Gastrocnemius medialis (tissue), 4 donors: ENCODE measurements around the gene SELENBP1. TPM values are rescaled to one million over a fixed set of nuclear protein-coding genes. Genes with fewer than 3 reads are reported as not detected.

Experiments
- ATAC-seq, 2 donors: fragments of 150-250 bp; one replicate each; pipeline ENCODE4 v1.9.1; 2016
- DNase-seq, 2 donors: peaks; one replicate each; pipeline ENCODE4 v3.0.0-alpha.2; 2019
- H3K27ac ChIP-seq, 4 donors: fragments of 200-600 bp; sonication (generic); 1 replicate in 1 of 4; 2 replicates in 3 of 4; pipeline ENCODE4 v1.5.1; 2016 to 2018; ENCODE audit warnings: mild to moderate bottlenecking in 2 of 4, moderate library complexity in 1 of 4
- H3K27me3 ChIP-seq, 3 donors: fragments of 200-600 bp; sonication (generic) in 2 of 3; 1 replicate in 1 of 3; 2 replicates in 2 of 3; pipeline versions ENCODE4 v1.5.1 to v1.6.0; 2016 to 2019; ENCODE audit warnings: mild to moderate bottlenecking in 1 of 3, moderate library complexity in 1 of 3
- H3K36me3 ChIP-seq, 2 donors: fragments of 200-600 bp; sonication (generic) in 1 of 2; one replicate each; pipeline ENCODE4 v1.5.1; 2017 to 2018
- H3K4me1 ChIP-seq, 2 donors: fragments of 200-600 bp; sonication (generic) in 1 of 2; one replicate each; pipeline ENCODE4 v1.5.1; 2016 to 2017; ENCODE audit warnings: mild to moderate bottlenecking in 2 of 2
- H3K4me3 ChIP-seq, 4 donors: fragments of 200-600 bp; sonication (generic) in 3 of 4; 1 replicate in 1 of 4; 2 replicates in 3 of 4; pipeline ENCODE4 v1.5.1; 2016 to 2019; ENCODE audit warnings: mild to moderate bottlenecking in 2 of 4
- H3K9me3 ChIP-seq, 3 donors: fragments of 200-600 bp; sonication (generic) in 2 of 3; 1 replicate in 1 of 3; 2 replicates in 2 of 3; pipeline ENCODE4 v1.5.1; 2016 to 2019
- POLR2A ChIP-seq, 2 donors: fragments of 450-650 bp; IDR thresholded peaks; one replicate each; pipeline ENCODE4 v1.6.1; 2017; ENCODE audit warnings: antibody characterized with exemption in 2 of 2, mild to moderate bottlenecking in 2 of 2, moderate library complexity in 2 of 2
- in situ Hi-C, 4 donors: fragments of 200-750 bp; cut with MboI; loops; one replicate each; pipeline versions ENCODE4 v1.15.0 to v1.8.0; 2017; ENCODE audit warnings: low sequenced_read_pairs in 4 of 4
- intact Hi-C: fragments of 100-400 bp; cut with DNase I; formaldehyde crosslinking; loops from one replicate; pipeline ENCODE4 v1.15.1; 2023; ENCODE audit warnings: low total_unique reads
- total RNA-seq, 4 donors: library from RNA; depleted of rRNA; stranded (reverse); fragments of >200 nt; gene quantifications; one replicate each; pipeline versions ENCODE4 v1.1.0 to v1.2.3, GENCODE V29; 2016
- TF ChIP-seq, protein P1 (sequence below), 5 experiments: fragments of 450-650 bp in 3 of 5; fragments of 200-600 bp in 2 of 5; sonication (generic) in 2 of 5; IDR thresholded peaks in 4 of 5; conservative IDR thresholded peaks in 1 of 5; 1 replicate in 4 of 5; 2 replicates in 1 of 5; pipeline ENCODE4 v1.5.1; 2016 to 2019; ENCODE audit warnings: antibody characterized with exemption in 5 of 5, mild to moderate bottlenecking in 3 of 5, moderate library complexity in 3 of 5

SELENBP1 gene
- total RNA-seq, 4 donors from 2014 or later = 30.9 to 70.2 (median 42.3) TPM

DNA sequence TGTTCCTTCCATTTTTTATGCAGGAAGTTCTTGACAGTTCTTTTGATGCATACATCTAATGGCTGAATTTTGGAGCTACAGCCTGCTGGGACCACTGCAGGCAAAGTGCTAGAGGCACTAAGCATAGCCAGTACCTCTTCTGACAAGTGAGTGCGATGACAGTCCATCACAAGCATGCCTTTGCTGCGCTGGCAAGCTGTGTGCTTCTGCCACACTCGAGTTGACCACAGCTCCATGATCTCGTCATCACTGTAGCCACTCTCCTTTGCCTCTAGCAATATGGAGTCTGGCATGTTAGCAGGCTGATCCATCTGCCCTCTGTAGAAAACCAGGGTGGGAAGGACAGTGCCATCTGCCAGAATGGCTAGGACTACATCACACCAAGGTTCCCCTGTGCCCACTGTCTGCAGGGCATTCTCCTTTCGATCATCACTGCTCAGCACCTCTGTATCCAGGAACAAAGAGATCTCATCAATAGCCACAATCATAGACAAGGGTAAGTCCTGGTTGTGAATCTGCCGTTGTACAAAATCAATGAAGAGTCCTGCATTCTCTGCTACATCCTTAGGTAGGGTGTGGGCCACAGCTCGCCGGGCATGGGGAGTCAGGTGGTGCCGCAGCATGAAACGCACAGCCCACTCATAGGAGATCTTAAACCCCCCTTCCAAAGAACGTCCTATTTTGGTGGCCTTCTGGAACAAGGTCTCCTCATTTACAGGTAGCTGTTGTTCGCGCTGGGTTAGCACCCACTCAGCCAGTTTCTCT, 32.9 kb upstream of the SELENBP1 start:
- no peak overlapping the region for H3K27ac ChIP-seq
- no peak overlapping the region for H3K4me3 ChIP-seq
- in situ Hi-C loops (no loop called here), intact Hi-C loops (no loop called here)
- peaks cover 10 to 14% of the 10 kb centered on the region in 2 donors for H3K4me1 ChIP-seq
- no peaks in the 10 kb centered on the region for H3K9me3 ChIP-seq
- TF ChIP-seq, protein P1, sequence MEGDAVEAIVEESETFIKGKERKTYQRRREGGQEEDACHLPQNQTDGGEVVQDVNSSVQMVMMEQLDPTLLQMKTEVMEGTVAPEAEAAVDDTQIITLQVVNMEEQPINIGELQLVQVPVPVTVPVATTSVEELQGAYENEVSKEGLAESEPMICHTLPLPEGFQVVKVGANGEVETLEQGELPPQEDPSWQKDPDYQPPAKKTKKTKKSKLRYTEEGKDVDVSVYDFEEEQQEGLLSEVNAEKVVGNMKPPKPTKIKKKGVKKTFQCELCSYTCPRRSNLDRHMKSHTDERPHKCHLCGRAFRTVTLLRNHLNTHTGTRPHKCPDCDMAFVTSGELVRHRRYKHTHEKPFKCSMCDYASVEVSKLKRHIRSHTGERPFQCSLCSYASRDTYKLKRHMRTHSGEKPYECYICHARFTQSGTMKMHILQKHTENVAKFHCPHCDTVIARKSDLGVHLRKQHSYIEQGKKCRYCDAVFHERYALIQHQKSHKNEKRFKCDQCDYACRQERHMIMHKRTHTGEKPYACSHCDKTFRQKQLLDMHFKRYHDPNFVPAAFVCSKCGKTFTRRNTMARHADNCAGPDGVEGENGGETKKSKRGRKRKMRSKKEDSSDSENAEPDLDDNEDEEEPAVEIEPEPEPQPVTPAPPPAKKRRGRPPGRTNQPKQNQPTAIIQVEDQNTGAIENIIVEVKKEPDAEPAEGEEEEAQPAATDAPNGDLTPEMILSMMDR (IDR thresholded peaks at IDR 0.05 in 4 of 5, conservative IDR thresholded peaks at IDR 0.05 in 1 of 5) = no peak
- no peak for TF ChIP-seq POLR2A (IDR thresholded peaks at IDR 0.05)
- H3K27me3 ChIP-seq = no peaks in the 10 kb centered on the region
- no peak for DNase-seq
- no peak for ATAC-seq
- H3K36me3 ChIP-seq = peaks cover 4 to 88% of the 10 kb centered on the region in 2 donors

DNA sequence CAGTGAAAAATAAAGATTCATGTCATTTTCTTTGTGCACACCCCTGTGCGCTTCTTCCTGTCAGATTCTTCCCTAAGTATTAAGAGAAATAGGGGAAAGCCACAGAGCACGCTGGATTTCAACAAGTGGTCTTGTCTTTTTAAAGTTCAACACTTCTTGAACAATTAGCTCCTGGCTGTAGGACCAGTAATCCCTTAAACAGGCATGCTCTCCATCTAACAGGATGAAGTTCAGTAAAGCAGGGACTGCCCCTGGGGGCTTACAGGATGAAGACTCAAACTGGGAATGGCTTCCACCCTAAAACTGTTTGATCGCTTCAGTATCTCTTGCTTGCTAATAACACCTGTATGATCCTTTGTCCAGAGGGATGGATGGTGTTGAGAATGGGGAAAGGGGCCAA, 31.1 kb upstream of the SELENBP1 start:
- in situ Hi-C loops = no loop called here
- peaks cover 13 to 17% of the 10 kb centered on the region in 2 donors for H3K4me1 ChIP-seq
- DNase-seq (no peak), ATAC-seq (no peak)
- no peaks in the 10 kb centered on the region for H3K9me3 ChIP-seq
- no peak overlapping the region for H3K27ac ChIP-seq
- intact Hi-C loops = loop anchor here (5.0 kb wide), 1 partner anchor 96 kb away; no protein-coding TSS in a partner anchor
- H3K4me3 ChIP-seq = no peak overlapping the region
- H3K27me3 ChIP-seq = no peaks in the 10 kb centered on the region
- no peak for TF ChIP-seq POLR2A (IDR thresholded peaks at IDR 0.05)
- TF ChIP-seq, protein P1 (IDR thresholded peaks at IDR 0.05 in 4 of 5, conservative IDR thresholded peaks at IDR 0.05 in 1 of 5) = no peak
- peaks cover 0 to 71% of the 10 kb centered on the region in 2 donors for H3K36me3 ChIP-seq

DNA sequence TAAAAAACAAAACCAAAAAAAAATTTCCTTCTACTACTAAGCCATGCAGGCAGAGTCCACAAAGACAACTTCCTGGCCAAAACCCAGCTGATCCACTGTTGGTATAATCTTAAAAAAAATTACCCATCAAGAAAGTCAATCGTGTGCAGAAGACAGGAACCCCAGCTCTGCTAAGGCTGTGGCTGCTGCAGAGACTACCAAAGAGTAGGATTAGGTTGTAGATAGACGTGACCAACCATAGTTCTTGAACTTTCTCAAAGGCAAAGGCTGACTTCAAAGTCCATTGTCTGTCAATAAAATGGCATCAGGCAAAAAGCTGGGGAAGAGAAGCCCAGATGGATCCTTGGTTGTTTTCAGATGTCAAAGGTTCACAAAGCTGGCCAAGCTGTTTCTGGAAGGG, 30.3 kb upstream of the SELENBP1 start:
- no peaks in the 10 kb centered on the region for H3K9me3 ChIP-seq
- DNase-seq = no peak
- no peaks in the 10 kb centered on the region for H3K27me3 ChIP-seq
- in situ Hi-C loops = no loop called here
- no peak overlapping the region for H3K4me3 ChIP-seq
- ATAC-seq = no peak
- H3K4me1 ChIP-seq = peaks cover 13 to 17% of the 10 kb centered on the region in 2 donors
- intact Hi-C loops = loop anchor here (5.0 kb wide), 1 partner anchor 95 kb away; no protein-coding TSS in a partner anchor
- peaks cover 0 to 63% of the 10 kb centered on the region in 2 donors for H3K36me3 ChIP-seq
- H3K27ac ChIP-seq = no peak overlapping the region
- TF ChIP-seq, protein P1 (IDR thresholded peaks at IDR 0.05 in 4 of 5, conservative IDR thresholded peaks at IDR 0.05 in 1 of 5) = no peak
- TF ChIP-seq POLR2A (IDR thresholded peaks at IDR 0.05) = no peak

DNA sequence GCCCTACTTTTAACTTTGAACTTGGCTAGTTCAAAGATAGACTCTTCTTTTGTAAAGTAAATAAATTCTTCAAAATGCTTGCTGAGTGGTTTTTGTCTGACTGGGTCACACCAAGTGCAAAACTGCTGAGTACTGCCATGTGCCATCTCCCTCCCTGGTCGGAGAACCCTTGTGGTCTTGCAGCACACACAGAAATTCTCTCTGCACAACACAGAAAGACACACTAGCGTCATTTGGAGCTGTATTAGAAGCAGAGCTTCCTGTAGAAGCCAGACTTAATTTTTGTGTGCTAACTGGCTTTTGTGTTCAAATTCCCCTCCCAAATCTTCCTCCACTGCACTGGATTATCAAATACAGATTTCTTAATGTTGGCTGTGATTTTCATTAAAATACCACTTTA, 29.4 kb upstream of the SELENBP1 start:
- H3K4me3 ChIP-seq = no peak overlapping the region
- peak overlapping the region in 3 of 4 donors; percentile 96 to 98 (median 98) for H3K27ac ChIP-seq
- intact Hi-C loops (loop anchor here (5.0 kb wide), 1 partner anchor 95 kb away; no protein-coding TSS in a partner anchor), in situ Hi-C loops (no loop called here)
- H3K27me3 ChIP-seq = no peaks in the 10 kb centered on the region
- H3K4me1 ChIP-seq = peaks cover 13 to 17% of the 10 kb centered on the region in 2 donors
- no peak for DNase-seq
- no peak for ATAC-seq
- peaks cover 0 to 54% of the 10 kb centered on the region in 2 donors for H3K36me3 ChIP-seq
- no peaks in the 10 kb centered on the region for H3K9me3 ChIP-seq
- TF ChIP-seq, protein P1 (IDR thresholded peaks at IDR 0.05 in 4 of 5, conservative IDR thresholded peaks at IDR 0.05 in 1 of 5) = no peak
- TF ChIP-seq POLR2A (IDR thresholded peaks at IDR 0.05) = no peak
